Femur (tissue), 1 donor: ENCODE results near the gene TNS4.
"Not testable (repeated sequence)": the region's sequence is repeated elsewhere in the genome, so short reads cannot be mapped to it uniquely, and the experiment has no call there.

Experiments used
- DNase-seq: peaks from one replicate; pipeline ENCODE4 v3.0.0-alpha.2; 2017

Gene TNS4, protein sequence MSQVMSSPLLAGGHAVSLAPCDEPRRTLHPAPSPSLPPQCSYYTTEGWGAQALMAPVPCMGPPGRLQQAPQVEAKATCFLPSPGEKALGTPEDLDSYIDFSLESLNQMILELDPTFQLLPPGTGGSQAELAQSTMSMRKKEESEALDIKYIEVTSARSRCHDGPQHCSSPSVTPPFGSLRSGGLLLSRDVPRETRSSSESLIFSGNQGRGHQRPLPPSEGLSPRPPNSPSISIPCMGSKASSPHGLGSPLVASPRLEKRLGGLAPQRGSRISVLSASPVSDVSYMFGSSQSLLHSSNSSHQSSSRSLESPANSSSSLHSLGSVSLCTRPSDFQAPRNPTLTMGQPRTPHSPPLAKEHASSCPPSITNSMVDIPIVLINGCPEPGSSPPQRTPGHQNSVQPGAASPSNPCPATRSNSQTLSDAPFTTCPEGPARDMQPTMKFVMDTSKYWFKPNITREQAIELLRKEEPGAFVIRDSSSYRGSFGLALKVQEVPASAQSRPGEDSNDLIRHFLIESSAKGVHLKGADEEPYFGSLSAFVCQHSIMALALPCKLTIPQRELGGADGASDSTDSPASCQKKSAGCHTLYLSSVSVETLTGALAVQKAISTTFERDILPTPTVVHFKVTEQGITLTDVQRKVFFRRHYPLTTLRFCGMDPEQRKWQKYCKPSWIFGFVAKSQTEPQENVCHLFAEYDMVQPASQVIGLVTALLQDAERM

GRCh38 chr17:40501499-40501911 lies at the start of gene TNS4:
Gene TNS4 (minus strand): TSS chr17:40501623. CDS start chr17:40496425, 5,198 bp downstream.
- no peak for DNase-seq

- DNase-seq, result peak; percentile 23
These were observed 49.2 kb upstream of the TNS4 start for GRCh38 chr17:40550608-40551007.

DNA sequence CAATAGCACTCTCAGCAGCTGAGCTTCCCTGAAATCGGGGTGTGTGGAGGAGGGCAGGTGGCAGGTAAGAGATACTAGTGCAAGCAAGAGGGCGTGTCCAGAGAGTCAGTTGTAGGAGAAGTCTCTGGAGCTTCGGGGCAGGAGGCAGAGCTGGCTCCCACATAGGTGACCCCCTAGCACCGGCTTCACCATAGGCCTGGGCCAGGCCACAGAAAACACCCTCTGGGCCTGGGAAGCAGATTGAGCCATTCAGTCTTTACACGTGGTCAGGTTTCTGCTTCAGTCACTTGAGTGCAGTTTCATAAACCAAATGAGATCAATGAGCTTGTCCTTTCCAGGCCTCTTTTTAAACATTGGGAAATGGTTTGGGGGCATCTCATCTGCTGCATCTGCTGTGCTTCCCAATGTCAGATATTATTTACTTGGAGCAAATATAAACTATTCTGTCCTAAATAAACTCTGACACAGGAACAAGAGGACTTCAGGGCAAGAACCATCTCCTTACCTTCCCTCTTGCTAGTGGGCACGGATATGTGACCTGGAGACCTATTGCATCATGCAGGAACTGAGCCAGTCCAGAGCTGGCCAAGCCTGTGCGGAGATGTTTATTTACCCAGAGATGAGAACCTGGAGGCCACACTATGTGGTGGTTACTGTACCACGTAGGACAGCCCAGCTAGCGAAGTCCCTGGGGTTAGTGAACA lies 47.7 kb upstream of the TNS4 start:
- peak; percentile 33 for DNase-seq

GRCh38 chr17:40548491-40548981 lies 47.1 kb upstream of the TNS4 start:
- no peak for DNase-seq

DNA sequence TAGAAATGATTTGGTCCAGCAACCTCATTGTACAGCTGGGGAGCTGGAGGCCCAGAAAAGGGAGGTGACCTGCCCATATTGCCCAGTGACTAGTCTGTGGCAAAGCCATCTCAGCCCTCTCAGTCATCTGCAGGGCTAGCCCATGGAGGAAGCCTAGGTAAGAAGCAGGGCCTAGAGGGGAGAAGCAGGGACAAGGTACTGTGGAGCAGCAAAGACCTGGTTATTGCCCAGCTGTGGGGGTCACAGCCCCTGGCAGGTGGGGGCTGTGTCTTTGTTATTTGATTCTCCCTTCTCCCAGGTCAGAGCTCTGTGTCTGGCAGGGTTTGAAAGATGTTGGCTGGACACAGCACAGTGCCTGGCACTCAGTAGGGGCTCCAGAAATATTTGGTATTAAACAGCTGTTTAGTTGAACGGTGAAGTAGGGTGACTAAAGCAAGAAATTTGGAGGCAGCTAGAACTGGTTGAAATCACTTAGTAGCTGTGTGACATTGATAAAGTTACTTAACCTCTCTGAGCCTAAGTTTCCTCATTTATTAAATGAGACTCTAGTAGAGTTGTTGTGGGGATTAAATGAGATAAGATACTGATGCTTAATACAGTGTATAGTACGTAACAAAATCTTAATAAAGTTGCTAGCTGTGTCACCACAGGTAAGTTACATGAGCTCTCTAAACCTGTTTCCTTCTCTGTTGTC lies 46.5 kb upstream of the TNS4 start:
- DNase-seq, result no peak

GRCh38 chr17:40547079-40547784 lies 45.8 kb upstream of the TNS4 start:
- DNase-seq, result peak; percentile 79

- DNase-seq, result not testable (repeated sequence)
These were observed 45.1 kb upstream of the TNS4 start for GRCh38 chr17:40546497-40546896.

DNA sequence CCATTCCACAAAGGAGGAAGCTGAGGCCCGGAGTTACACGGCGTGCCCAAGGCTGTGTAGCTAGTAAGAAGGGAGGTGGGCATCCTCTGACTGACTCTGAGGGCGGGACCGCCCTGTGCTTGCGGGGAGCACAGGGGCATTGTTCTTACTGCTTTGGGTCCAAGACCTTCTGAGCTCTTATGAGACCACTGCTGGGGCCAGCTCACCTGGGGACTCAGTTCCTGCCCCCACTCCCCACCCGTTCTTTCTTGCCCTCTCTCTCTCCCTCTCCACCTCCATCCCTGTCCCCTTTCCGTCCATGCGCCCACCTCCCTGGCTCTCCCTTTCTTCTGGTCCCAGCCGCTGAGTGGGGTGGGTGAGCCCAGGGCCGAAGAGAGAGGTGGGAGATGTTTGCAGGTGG lies 44.2 kb upstream of the TNS4 start:
- DNase-seq, result peak; percentile 10

DNA sequence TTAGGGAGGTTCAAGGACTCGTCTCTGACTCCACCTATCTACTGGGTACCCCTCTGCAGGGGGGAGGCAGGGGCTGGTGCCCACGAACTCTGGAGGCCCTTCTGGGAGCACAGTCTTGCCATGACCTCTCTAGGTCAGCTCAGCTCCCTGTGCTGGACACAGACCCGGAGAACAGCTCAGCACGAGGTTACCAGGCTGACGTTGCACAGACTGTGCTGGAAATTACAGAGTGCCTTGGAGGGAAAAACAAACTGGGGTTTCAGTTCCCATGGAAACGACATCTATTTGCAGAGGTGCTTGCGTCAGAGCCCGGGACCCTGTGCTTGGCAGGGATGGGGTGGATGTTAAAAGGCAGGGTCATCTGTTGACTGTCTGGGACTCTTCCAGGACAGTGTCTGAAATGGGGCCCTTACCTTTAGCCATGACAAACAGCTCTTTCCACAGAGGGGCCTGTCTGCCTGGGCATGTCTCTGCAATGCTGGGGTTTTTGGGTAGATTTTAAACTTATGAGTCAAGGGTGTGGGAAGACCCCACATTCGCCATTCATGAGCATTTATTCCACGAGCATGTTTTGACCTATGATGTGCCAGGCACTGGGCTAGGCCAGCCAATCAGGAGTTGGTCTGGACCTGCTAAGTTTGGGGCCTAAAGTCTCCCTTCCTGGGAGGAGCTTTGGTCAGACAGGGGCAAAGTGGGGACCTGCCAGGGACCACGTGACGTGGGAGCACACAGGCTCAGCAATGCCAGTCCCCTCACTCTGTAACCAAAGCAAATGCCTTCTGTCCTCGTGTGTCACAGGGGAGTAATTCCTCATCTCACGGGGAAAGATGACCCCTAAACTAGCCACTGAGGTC lies 41.4 kb upstream of the TNS4 start:
- DNase-seq, result peak; percentile 93

DNA sequence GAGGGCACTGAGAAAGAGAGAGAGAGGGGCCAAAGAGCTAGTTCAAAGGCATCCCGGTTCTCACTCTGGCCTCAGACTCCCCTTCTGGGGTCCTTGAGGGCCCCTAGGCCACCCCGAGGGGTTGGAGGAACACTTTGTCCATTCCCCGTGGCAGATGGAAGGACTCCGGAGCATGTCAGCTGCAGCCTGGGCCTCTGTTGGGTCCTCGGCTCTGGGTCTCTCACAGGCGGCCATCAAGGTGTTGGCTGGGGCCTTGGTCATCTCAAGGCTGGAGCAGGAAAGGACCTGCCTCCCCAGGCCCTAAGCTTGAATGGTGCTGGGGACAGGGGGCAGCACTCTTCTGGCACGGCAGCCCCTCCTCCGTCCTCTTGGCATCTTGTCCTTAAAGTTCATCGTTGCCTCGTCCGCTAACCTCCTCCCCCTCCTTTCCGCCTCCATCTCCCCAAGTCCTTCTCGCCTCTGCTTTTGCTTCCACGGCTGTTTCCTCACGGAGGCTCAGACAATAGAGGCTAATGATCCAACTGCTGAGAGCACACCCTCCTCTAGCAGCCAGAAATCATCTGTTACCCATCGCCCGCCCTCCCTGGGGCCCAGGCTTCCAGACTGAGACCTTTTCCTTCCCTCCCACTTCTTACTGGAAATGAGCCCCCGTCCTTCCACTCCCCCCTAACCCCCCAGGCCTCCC lies 40.6 kb upstream of the TNS4 start:
- DNase-seq, result peak; percentile 85

DNA sequence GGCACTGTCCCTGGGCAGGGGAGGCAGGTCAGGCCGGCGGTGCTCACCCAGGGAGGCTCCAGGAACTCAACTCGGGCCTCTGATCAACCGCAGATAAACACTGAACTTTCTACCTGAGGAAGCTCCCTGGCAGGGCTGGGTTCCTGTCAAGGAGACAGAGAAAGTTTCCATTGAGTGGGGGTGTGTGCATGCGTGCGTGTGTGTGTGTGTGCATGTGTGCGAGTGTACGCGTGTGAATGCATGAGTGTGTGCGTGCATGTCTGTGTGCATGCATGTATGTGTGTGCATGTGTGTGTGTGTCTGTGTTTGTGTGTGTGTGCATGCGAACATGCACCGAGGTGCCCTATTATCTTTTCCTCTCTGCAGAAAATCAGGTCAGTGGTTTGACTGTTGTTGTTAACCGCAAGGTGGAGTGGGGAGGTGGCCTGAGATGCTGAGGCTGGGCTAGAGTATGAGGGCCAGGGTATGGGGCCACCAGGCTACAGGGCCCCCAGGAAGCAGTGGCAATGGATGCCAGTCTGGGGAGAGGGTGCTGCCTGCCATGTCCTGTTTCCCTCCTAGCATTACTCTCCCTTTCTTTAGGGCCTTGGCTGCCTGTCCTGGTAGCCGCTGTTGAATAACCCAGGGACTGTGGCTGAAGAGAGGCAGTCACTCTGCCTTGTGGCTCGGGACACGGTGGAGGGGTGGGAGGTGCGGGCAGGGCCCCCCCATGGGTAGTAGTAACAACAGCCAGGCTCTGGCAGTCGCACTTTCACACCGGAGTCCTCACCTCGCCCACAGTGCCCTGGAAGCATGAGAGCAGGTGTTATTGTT lies 39.8 kb upstream of the TNS4 start:
- no peak for DNase-seq

DNA sequence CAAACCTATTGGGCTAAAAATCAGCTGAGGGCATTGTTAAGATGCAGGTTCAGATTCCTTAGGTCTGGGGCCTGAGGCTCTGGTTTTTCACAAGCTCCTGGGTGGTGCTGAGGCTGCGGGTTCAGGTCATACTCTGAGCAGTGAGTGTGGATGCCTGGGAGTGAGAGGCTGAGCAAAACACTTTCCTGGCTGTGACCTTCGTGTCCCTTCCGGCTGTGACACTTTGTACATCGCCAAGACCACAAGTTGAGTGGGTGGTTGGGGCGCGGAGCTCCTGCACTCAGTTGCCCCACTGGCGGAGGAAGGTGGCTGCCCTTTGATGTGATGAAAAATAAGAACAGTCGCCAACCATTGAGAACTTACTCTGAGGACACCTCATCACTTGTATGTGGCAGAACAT lies 39.0 kb upstream of the TNS4 start:
- no peak for DNase-seq

DNA sequence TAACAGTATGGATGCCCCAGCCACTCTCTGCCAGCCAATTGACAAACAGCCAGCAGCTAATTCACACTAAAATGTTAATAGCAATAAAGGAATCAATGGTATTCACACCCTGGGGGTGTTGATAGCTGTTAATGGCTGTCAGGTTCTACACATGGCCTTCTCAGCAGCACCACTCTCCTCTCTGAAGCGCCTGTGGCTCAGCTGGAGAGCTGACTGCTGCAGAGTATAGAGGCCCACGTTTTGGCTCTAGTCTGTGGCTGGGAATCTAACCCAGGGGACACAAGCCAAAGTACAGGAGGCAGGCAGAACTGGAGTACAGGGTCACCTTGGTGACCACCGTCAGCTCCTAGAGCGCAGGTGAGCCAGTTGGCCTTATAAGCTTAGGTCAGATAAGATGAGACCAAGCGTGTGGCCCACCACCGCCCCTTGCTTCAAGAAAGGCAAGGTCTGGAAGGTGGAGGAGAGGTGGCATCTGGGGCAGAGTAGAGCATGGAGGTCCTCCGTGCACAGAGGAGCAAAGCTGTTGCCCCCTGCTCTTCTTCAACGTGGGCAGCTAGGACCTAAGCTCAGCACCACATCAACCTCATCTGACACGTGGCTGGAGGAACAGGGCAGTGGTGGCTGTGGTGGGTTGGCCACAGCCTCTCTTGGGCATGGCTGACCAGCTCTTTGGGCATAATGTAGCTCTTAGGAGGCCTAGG lies 38.4 kb upstream of the TNS4 start:
- DNase-seq, result no peak

DNA sequence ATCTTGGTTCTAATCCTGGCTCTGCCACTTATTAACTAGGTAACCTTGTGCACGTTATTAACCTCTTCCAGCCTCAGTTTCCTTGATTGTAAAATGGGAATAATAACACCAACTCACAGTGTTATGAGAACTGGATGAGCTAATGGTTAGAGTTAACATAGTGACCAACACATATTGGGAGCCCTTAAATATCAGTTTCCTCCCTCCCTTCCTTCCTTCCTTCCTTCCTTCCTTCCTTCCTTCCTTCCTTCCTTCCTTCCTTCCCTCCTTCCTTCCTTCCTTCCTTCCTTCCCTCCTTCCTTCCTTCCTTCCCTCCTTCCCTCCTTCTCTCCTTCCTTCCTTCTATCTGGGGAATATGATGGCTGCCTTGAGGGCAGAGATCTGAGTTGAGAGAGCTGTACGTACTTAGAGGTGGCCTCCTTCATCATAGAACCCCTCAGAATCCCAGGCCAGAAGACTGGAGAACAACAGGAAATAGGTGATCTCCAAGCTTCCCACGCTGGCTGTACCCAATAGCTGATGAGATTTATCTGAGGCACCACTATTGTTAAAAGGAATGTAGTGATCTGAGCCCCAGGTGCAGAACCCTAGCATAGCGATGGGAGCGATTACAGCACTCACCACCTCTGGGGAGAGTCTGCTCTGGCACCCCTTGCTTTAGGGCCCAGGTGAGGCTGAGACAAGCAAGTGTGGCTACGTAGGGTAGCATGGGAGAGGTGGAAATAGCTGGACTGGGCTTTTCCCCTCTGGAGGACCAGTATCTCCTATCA lies 37.7 kb upstream of the TNS4 start:
- no peak for DNase-seq

GRCh38 chr17:40538019-40538935 lies 36.9 kb upstream of the TNS4 start:
- peak; percentile 48 for DNase-seq

GRCh38 chr17:40536295-40537171 lies 35.1 kb upstream of the TNS4 start:
- peak; percentile 57 for DNase-seq
